Stimulated activated CD4-positive, alpha-beta T cell treated with anti-CD3 and anti-CD28 coated beads, Interleukin-15, amount 100 ng/mL, for 1 hour (primary cell): ENCODE measurements around the gene HHATL.

Experiments
- DNase-seq, 2 donors: peaks; one replicate each; pipeline ENCODE4 v3.0.0-alpha.2; 2020; ENCODE audit warnings: low read depth in 1 of 2, low spot score in 1 of 2

Gene HHATL

DNA sequence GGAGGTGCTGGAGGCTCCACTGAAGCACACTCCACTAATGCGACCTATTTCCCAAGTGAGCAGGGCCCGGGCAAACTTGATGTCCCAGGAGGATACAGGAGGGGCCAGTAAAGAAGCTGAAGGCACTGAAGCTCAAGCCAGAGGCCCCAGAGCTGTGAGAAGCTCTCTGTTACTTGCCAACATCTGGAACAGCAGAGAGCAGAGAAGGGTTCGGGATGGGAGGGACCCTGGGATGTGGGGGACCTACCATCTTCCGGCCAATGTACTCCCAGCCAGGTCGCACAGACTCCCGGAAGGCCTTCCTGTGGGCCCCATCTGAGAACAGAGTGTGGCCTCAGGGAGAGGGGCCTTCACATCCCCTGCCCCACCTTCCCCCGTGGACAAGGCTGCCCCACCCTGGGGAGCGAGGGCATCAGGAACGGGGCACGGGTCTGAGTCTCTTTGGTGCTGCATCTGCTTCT is 3.1 kb downstream of the HHATL start:
- DNase-seq: no peak

DNA sequence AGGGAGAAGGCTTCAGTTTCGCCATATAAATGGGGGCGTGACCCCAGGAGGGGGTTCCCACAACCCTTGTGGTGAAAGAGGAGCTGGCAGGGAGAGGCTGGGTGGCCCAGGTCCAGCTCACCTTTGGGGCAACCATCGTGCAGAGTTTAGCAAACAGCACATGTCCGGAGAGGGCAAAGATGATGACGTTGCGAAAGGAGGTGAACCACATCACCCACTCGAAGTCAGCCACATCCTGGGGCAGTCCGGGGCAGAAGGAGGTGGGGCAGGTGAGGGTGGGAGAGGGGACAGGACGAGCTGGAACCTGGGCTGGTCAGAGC is 3.7 kb downstream of the HHATL start:
- DNase-seq: no peak

DNA sequence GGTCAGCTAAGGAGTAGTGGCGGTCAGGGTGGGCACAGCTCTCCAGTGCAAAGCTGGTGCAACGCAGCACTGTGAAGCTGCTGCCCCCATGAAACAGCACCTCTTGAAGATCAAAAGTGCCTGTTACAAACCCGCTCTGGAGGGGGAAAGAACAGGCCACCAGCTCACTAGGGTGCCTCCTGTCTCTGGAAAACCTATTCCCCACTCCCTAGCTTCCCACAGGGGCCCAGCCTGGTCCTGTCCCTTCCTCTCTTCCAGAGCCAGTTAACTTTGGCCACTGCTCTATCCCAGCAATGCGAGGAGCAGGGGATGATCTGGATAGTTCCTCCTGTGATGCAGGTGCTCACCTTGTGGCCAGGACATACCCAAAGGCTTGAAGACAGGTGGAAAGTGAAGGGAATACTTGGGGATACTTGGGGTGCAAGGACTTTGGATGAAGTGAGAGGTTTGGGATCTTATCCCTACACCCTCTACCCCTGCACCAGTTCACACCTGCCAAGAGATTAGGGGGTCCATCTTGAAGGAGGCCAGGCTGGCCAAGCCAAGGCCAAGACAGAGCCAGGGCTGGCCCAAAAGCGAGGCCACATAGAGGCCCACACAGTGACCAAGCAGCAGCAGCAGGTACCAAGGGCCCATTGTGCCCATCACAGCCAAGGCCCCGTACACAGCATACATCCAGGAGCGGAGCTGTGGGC is 4.2 kb downstream of the HHATL start:
- DNase-seq: no peak

DNA sequence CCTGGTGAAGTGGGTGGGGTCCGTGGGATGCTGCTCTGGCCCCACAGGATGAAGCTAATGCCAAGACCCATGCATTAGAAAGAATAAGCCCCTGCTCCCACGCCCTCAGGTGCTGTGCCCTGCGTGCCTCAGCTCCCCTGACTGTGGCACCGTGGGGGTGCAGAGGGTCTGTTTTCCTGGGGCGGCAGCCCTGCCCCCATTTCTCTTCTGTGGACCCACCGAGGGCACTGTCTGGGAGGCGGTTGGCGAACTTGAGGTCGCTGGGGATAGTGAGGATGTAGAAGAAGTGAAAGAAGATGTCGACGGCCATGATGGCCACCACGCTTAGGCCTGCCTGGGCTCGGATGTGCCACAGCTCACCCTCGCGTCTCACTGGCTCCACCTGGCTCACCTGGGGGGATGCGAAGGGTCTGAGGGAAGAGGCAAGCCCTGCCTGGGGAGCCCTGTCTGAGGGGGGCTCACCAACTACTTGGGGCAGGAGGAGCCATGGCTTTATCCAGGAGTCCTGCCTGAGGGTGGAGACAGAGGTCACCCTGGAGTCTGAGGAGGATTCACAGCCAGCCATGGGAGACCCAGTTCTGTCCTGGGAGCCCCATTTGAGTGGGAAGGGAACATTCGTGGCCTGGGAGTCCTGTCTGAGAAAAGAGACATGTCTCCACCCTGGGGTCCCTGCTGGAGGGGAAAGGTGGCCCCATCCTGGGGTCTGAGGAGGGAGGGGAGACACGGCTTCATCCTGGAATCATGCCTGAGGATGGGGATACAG is 5.1 kb downstream of the HHATL start:
- no peak for DNase-seq

DNA sequence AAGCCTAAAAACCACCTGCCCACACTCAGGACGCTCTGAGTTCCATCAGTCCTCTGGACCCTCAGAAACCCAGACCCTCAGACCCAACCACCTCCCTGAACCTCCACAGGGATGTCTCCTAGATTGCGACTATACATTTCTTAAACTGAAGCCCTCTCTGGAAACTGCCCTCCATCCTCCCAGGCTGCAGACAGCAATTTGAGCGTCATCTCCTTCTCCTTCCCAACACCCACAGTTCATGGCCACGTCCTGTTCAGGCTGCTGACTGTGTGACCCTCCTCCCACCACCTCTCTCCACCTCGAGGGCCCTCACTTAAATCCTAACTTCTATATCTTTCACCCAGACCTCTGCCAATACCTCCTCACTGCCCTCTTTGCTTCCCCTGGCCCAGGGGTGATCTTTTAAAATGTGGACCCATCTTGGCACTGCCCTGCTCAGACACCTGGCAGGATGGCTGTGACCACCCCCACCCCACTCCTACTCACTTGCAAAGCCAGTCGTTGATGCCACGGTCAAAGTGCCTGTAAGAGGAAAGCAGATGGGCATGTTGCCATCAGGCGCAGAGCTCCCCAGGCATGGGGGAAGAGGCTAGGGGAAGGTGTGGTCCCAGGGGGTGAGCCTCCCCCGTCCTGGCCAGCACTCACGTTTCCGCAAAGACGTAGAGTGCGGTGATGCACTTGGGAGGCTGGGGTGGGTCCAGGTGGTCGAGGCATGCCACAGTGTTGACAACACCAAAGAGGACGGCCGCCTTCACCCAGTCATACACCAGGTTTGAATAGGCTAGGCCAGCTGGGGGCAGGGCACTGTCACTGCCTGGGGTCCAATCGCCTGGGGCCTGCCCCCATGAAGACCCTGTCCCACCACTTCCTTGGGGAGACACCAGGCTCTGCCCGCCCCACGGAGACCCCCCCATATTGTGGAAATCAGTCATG is 6.0 kb downstream of the HHATL start:
- DNase-seq: no peak

DNA sequence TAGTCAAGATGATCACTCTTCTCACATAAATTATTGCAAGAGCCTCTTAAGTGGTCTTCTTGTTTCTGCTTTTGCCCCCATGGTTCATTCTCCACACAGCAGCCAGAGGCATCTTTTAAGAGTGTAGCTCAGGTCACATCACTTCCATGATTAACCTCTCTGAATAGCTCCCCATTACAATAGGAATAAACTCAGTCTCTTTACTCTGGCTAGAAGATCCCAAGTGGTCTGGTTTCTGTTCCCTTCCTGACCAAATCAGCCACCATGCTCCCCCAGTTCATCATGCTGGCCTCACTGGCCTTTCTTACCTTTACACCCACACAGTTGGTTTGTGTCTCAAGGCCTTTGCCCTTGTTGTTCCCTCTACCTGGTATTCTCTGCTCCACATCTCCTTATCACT is 8.2 kb downstream of the HHATL start:
- no peak for DNase-seq

DNA sequence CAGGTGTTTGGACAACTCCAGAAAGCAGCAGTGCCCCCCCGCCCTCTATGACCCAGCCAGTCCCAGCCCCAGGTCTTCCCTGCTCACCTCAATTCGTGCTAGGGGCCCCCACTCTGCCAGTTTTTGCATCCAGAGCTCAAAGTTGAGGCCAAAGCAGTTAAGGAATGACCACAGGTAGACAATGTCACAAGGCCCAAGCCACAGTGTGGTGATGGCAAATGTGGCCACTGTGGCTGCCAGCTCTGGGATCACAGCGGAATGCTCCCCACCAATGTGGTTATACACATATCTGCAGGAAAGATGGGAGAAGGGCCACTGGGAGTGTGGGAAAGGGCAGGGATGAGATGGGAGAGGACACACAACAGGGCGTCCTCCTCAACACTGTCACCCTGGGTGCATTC is 9.1 kb downstream of the HHATL start:
- DNase-seq: no peak

DNA sequence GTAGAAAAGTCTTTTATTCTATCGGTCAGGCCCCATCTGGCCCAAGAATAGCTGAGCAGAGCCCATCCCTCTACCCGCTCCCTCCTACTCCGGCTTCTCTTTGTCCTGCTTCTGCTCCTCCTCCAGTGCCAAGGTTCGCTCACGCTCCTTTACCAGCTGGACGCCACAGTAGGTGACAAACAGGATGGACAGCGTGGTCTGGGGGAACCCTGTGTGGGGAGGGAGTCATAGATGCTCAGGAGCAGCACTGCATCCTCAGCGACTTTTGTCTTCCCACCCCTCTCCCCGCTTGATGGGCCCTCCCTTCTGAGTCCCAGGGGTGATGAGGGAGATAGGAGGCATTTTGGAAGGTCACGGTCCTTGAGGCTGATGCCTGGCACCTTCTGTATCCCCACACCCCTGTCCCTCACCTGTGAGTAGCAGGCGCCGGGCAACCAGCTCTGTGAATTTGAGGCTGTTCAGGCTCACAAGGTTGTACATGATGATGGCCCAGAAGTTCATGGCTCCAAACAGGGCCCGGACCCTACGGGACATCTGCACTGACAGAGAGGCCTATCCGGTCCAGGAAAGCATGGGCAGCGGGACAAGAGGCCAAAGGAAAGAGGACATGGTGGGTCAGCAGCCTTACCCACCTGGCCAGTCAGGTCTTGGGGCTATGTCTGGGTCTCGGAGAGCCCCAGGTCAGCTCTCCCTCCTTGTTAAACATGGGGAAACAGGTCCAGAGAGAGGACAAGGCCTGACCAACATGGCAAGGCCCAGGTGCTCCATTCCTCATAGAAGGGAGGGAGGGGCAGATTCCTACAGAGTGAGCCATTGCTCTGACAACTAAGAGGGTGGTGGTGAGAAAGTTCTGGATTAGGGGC is 9.7 kb downstream of the HHATL start:
- DNase-seq: no peak

DNA sequence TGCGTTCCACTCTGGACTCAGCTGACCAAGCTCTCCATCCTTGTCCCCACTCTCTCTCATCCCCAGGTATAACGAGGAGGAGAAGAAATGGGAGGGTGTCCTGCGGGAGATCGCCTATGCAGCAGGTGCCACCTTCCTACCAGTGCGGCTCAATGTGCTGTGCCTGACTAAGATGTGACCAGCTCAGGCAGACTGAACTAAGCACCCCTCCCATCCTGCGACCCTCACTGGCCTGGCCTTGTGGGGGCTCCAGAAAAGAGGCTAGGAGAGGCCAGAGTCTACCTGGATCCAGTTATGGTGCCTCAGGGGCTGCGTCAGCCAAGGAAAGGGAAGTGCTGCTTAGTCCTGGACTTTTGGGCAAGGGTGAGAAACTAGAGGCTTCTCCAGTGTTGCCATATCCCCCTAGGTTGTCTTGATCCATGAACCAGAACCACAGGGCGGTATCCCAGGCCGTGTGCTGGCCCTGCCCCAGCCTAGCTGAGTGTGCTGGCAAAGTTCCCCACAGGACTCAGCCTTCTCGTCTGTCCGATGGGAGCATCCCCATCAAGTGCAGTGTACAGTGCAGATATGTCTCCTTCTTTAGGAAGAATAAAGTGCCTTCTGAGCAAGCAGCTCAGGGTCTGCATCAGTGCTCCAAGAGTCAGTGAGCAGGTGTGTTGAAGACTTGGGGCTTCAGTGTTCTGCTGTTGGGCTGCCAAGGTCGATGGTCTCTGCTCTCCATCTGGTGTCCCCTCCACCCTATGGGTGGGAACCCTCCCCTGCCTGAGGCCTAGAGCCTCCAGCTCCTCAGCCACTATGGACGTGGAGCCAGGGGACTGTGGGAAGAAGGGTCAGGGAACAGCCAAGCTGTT is 10.6 kb downstream of the HHATL start:
- DNase-seq: no peak

DNA sequence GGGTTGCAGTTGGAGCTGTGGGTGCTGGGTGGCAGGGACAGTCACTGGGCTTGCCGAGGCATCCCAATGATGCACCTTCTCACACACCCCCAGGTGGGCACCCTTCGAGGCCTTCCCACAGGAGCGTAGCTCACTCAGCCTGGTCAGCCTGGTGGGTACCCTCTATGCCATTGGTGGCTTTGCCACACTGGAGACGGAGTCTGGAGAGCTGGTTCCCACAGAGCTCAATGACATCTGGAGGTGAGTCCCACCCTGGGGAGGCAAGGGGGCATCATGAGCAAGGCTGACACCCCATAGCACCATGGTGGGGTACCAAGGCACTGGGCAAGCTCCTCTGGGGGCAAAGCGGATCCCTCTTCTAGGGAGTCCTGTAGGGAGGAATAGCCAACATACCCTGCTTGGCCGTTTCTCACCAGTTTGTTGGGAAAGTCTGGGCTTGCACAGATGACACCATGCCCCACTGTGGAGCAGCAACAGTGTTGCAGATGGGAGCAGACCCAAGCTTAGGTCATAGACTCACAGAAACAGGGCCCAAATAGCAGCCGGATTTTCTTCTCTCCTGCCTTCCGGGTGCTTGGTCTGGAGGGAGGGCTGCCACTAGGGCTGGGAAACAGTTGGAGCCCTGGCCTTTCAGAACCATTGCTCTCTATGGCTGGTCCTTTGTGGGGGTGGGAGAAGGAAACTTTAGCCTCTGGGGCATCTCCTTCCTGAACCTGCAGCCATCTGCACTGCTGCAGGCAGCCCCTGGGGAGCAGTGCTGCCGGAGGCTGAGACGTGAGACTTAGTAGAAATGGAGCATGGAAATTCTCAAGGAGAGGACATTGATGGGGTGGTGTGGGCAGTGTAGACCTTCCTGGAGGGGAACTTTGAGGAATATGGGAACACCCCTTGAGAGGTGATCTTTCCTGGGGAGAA is 11.6 kb downstream of the HHATL start:
- no peak for DNase-seq

DNA sequence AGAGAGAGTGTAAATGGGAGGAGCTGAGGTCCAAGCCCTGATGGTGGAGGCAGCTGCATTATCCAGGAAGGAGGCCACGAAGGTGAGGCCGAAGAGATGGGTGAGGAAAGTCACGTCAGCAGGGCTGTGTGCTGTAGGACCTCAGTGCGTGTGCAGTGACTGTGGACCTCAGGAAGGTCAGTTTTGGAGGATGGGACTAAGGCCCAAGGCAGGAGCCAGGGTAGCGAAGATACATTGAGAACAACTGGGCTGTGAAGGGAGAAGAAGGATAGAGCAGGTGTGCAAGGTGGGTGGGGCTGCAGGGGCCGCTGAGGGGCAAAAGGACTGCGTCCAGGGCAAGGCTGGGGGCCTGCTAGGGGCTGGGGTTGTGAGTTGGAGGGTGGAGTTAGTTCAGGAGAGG is 12.4 kb downstream of the HHATL start:
- no peak for DNase-seq

DNA sequence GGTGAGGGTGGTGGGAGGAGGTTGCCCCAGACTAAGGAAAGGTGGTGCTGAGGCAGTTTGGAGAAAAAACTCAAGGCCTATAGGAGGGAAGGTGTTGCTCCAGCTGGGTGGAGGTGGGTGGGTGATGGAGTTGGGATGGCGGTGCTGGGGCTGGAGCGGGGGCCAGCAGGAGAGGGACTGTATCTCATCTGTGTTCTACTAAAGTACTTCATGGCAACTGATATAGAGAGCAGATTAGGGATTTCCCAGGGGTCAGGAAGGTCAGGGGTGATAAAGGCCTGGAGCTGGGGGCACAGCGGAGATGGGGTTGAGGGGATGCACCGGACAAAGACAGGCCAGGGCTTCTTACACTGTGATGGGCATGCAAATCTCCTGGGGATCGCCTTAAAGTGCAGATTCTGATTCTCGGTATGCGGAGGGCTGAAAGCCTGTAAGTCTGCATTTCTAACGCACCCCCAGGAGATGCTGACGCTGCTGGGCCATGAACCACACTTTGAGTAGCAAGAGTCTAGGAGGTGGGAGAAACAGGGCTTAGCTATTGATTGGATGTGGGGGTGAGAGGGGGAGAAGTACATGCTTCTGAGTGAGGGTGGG is 13.1 kb downstream of the HHATL start:
- no peak for DNase-seq

DNA sequence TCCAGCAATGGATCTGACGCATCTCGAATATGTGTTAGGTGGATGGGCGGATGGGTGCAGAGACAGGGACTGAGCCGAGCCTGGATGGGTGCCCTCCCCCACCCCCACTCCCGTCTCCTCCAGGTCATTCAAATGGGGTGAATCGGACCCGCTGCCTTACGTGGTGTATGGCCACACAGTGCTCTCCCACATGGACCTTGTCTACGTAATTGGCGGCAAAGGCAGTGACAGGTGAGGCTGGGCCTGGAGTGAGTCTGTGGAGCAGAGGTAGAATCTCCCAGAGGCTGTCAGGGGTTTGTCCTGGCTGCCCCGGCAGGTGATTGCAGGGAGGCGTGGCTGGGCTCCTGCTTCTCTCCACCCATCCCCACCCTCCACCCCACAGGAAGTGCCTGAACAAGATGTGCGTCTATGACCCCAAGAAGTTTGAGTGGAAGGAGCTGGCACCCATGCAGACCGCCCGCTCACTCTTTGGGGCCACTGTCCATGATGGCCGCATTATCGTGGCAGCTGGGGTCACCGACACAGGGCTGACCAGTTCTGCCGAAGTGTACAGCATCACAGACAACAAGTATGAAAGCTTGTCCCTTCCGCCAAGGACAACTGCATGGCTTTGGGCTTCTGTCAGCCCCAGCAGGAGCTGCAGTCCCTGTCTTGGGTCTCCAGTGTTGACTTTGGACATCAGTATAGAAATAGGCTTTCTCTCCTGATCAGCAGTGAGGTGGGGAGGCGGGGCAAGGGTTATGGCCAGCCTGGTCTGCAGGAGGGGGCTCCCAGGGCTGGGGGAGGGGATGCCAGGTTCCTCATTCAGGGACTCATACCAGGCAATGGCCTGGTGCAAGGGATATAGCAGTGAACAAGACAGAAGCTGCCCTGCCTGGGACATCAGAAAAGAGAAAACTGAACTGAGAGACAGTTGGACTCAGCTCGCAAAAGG is 13.8 kb downstream of the HHATL start:
- DNase-seq: no peak

DNA sequence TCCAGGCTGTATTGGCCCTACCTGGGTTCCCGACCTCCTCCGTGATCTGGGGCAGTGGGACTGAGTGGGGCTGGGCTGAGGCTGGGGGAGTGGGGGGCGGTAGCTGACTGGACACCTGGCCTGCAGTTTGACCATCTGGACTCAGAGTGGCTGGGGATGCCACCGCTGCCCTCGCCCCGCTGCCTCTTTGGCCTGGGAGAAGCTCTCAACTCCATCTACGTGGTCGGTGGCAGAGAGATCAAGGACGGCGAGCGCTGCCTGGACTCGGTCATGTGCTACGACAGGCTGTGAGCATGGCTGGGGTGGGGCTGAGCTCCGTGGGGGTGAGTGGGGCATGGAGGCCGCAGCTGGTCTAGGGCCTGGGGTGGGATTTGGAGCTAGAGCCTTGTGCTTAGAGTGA is 14.6 kb downstream of the HHATL start:
- no peak for DNase-seq

DNA sequence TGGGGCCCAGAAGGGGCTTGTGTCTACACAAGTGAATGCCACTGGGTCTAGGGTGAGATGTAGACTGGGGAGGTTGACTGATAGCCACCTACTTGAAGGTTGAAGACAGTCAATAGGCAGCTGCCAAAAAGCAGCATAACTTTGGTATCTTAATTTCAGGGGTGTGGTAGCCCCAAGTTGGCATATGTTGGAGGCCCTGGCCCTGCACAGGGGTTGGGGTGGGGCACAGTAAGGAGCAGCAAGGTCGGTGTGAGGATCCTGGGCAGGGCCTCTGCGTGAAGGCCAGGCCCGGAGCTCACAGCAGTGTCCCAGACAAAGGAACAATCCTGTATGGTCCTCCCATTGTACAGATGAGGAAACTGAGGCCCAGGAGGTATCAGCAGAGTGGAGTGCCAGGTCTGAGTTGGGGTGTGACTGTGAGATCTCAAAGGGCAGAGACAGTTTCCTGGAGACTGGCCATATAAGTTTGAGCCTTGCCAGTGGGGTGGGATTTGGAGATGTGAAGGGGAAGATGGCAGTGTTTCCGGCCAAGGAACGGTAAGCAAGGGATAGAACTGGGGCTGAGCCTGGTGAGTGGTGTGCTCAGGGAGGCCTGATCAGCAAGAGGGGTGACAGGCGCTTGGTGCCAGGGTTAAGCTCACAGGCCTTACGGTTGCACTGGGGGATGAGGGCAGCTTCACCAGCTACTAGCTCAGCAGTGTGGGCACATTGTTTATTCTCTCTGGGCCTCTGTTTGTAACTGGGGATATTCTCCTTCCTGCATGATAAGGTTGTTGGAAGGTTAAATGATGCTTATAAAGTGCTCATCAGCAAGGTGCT is 15.6 kb downstream of the HHATL start:
- DNase-seq: no peak
